ENCODE results near the gene TXNDC12. TPM values are rescaled to one million over a fixed set of nuclear protein-coding genes. Genes with fewer than 3 reads are reported as not detected.
"Not testable (repeated sequence)": the region's sequence is repeated elsewhere in the genome, so short reads cannot be mapped to it uniquely, and the experiment has no call there.

The TXNDC12 gene
- 79.2 and 90.2 TPM in 2 replicates for total RNA-seq (2014; rRNA removed; shearing (Covaris generic))

GRCh38 chr1:52055066-52055865 lies at the start of gene TXNDC12:
Gene TXNDC12, minus strand, starts transcription at chr1:52055191. Its CDS starts 95 bp downstream, at chr1:52055096.
- H3K36me3 ChIP-seq (replicated peaks; ENCODE audit: control insufficient read depth, insufficient read depth, low read length), result peaks cover 4% of the 10 kb centered on the region
- H3K27me3 ChIP-seq (ENCODE audit: control insufficient read depth, insufficient read depth, low read length), result no peaks in the 10 kb centered on the region
- peak; percentile 91 for DNase-seq
- peak within 1 kb of the TSS; percentile 88 for H3K4me3 ChIP-seq (ENCODE audit: insufficient read depth, low read depth, low read length)

- Histone ChIP-seq H3K4me3 (ENCODE audit: insufficient read depth, low read depth, low read length) (no peak overlapping the region), H3K27me3 (ENCODE audit: control insufficient read depth, insufficient read depth, low read length) (no peaks in the 10 kb centered on the region), H3K36me3 (replicated peaks; ENCODE audit: control insufficient read depth, insufficient read depth, low read length) (no peaks in the 10 kb centered on the region)
- DNase-seq, result no peak
These were observed 47.5 kb upstream of the TXNDC12 start for GRCh38 chr1:52102336-52103013.

GRCh38 chr1:52098139-52098871 lies 43.3 kb upstream of the TXNDC12 start:
- no peaks in the 10 kb centered on the region for H3K36me3 ChIP-seq (replicated peaks; ENCODE audit: control insufficient read depth, insufficient read depth, low read length)
- DNase-seq, result no peak
- H3K4me3 ChIP-seq (ENCODE audit: insufficient read depth, low read depth, low read length), result no peak overlapping the region
- H3K27me3 ChIP-seq (ENCODE audit: control insufficient read depth, insufficient read depth, low read length), result no peaks in the 10 kb centered on the region

- H3K36me3 ChIP-seq (replicated peaks; ENCODE audit: control insufficient read depth, insufficient read depth, low read length), result no peaks in the 10 kb centered on the region
- no peaks in the 10 kb centered on the region for H3K27me3 ChIP-seq (ENCODE audit: control insufficient read depth, insufficient read depth, low read length)
- DNase-seq, result no peak
- no peak overlapping the region for H3K4me3 ChIP-seq (ENCODE audit: insufficient read depth, low read depth, low read length)
These were observed 41.2 kb upstream of the TXNDC12 start for GRCh38 chr1:52096216-52096615.

- not testable (repeated sequence) for H3K36me3 ChIP-seq (replicated peaks; ENCODE audit: control insufficient read depth, insufficient read depth, low read length); DNase-seq; H3K27me3 ChIP-seq (ENCODE audit: control insufficient read depth, insufficient read depth, low read length); H3K4me3 ChIP-seq (ENCODE audit: insufficient read depth, low read depth, low read length)
These were observed 39.3 kb upstream of the TXNDC12 start for GRCh38 chr1:52094300-52094699.

- not testable (repeated sequence) for H3K27me3 ChIP-seq (ENCODE audit: control insufficient read depth, insufficient read depth, low read length); H3K4me3 ChIP-seq (ENCODE audit: insufficient read depth, low read depth, low read length); H3K36me3 ChIP-seq (replicated peaks; ENCODE audit: control insufficient read depth, insufficient read depth, low read length); DNase-seq
These were observed 32.9 kb upstream of the TXNDC12 start for GRCh38 chr1:52087892-52088291.

- no peak for DNase-seq
- H3K4me3 ChIP-seq (ENCODE audit: insufficient read depth, low read depth, low read length), result no peak overlapping the region
- peaks cover 2% of the 10 kb centered on the region for H3K36me3 ChIP-seq (replicated peaks; ENCODE audit: control insufficient read depth, insufficient read depth, low read length)
- H3K27me3 ChIP-seq (ENCODE audit: control insufficient read depth, insufficient read depth, low read length), result no peaks in the 10 kb centered on the region
These were observed 25.0 kb upstream of the TXNDC12 start for GRCh38 chr1:52080014-52080415.

GRCh38 chr1:52077277-52077676 lies 22.3 kb upstream of the TXNDC12 start:
- not testable (repeated sequence) for H3K36me3 ChIP-seq (replicated peaks; ENCODE audit: control insufficient read depth, insufficient read depth, low read length); H3K4me3 ChIP-seq (ENCODE audit: insufficient read depth, low read depth, low read length); DNase-seq; H3K27me3 ChIP-seq (ENCODE audit: control insufficient read depth, insufficient read depth, low read length)

GRCh38 chr1:52072291-52072690 lies 17.3 kb upstream of the TXNDC12 start:
- H3K4me3 ChIP-seq (ENCODE audit: insufficient read depth, low read depth, low read length), result no peak overlapping the region
- peaks cover 4% of the 10 kb centered on the region for H3K36me3 ChIP-seq (replicated peaks; ENCODE audit: control insufficient read depth, insufficient read depth, low read length)
- no peak for DNase-seq
- no peaks in the 10 kb centered on the region for H3K27me3 ChIP-seq (ENCODE audit: control insufficient read depth, insufficient read depth, low read length)

- peaks cover 9% of the 10 kb centered on the region for H3K36me3 ChIP-seq (replicated peaks; ENCODE audit: control insufficient read depth, insufficient read depth, low read length)
- no peak overlapping the region for H3K4me3 ChIP-seq (ENCODE audit: insufficient read depth, low read depth, low read length)
- no peak for DNase-seq
- no peaks in the 10 kb centered on the region for H3K27me3 ChIP-seq (ENCODE audit: control insufficient read depth, insufficient read depth, low read length)
These were observed 15.7 kb upstream of the TXNDC12 start for GRCh38 chr1:52070704-52071103.

- H3K27me3 ChIP-seq (ENCODE audit: control insufficient read depth, insufficient read depth, low read length), result no peaks in the 10 kb centered on the region
- DNase-seq, result no peak
- peaks cover 30% of the 10 kb centered on the region for H3K36me3 ChIP-seq (replicated peaks; ENCODE audit: control insufficient read depth, insufficient read depth, low read length)
- H3K4me3 ChIP-seq (ENCODE audit: insufficient read depth, low read depth, low read length), result no peak overlapping the region
These were observed 8.2 kb upstream of the TXNDC12 start for GRCh38 chr1:52063192-52063591.

GRCh38 chr1:52060822-52061221 lies 5.8 kb upstream of the TXNDC12 start:
- H3K36me3 ChIP-seq (replicated peaks; ENCODE audit: control insufficient read depth, insufficient read depth, low read length), result peaks cover 27% of the 10 kb centered on the region
- no peak for DNase-seq
- no peaks in the 10 kb centered on the region for H3K27me3 ChIP-seq (ENCODE audit: control insufficient read depth, insufficient read depth, low read length)
- no peak overlapping the region for H3K4me3 ChIP-seq (ENCODE audit: insufficient read depth, low read depth, low read length)

- H3K27me3 ChIP-seq (ENCODE audit: control insufficient read depth, insufficient read depth, low read length), result no peaks in the 10 kb centered on the region
- H3K36me3 ChIP-seq (replicated peaks; ENCODE audit: control insufficient read depth, insufficient read depth, low read length), result peaks cover 23% of the 10 kb centered on the region
- H3K4me3 ChIP-seq (ENCODE audit: insufficient read depth, low read depth, low read length), result no peak overlapping the region
- no peak for DNase-seq
These were observed 4.9 kb upstream of the TXNDC12 start for GRCh38 chr1:52059888-52060287.

- Histone ChIP-seq H3K4me3 (ENCODE audit: insufficient read depth, low read depth, low read length) (no peak overlapping the region), H3K27me3 (ENCODE audit: control insufficient read depth, insufficient read depth, low read length) (no peaks in the 10 kb centered on the region), H3K36me3 (replicated peaks; ENCODE audit: control insufficient read depth, insufficient read depth, low read length) (peaks cover 20% of the 10 kb centered on the region)
- no peak for DNase-seq
These were observed 4.3 kb upstream of the TXNDC12 start for GRCh38 chr1:52059321-52059720.

Measured in H7 (cell line).